ENCODE measurements around the gene PRKCA.

DNA sequence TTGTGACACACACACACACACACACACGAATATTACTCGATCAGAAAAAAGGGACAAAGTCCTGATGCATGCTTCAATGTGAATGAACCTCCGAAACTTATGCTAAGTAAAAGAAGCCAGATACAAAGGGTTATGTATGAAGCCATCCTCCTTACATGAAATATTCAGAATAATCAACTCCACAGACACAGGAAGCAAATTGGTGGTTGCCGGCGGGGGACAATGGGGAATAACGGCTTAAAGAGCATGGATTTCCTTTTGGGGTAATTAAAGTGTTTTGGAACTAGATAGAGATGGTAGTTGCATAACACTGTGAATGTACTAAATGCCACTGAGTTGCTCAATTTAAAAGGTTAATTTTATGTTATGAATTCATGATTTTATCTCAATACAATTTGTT lies 524.4 kb downstream of the PRKCA start:
- no peak for TF ChIP-seq POLR2A (IDR thresholded peaks at IDR 0.05; ENCODE audit: low read depth, low read length)
- TF ChIP-seq, protein P1, sequence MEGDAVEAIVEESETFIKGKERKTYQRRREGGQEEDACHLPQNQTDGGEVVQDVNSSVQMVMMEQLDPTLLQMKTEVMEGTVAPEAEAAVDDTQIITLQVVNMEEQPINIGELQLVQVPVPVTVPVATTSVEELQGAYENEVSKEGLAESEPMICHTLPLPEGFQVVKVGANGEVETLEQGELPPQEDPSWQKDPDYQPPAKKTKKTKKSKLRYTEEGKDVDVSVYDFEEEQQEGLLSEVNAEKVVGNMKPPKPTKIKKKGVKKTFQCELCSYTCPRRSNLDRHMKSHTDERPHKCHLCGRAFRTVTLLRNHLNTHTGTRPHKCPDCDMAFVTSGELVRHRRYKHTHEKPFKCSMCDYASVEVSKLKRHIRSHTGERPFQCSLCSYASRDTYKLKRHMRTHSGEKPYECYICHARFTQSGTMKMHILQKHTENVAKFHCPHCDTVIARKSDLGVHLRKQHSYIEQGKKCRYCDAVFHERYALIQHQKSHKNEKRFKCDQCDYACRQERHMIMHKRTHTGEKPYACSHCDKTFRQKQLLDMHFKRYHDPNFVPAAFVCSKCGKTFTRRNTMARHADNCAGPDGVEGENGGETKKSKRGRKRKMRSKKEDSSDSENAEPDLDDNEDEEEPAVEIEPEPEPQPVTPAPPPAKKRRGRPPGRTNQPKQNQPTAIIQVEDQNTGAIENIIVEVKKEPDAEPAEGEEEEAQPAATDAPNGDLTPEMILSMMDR (IDR thresholded peaks at IDR 0.05; ENCODE audit: extremely low read depth in 1 of 2, insufficient read depth in 1 of 2, low read depth in 1 of 2, low read length in 2 of 2) = no peak

Measured in endothelial cell of umbilical vein (primary cell).